GM18517 (cell line): Measurements from ENCODE around the gene PLS3.
"Not testable (repeated sequence)": the region's sequence is repeated elsewhere in the genome, so short reads cannot be mapped to it uniquely, and the experiment has no call there.

Experiments
- ATAC-seq: cut with Tn5 transposase; IDR thresholded peaks from one replicate; pipeline ENCODE4 v1.9.1; 2021; ENCODE audit warnings: mild to moderate bottlenecking, moderate library complexity; ENCODE audit not compliant: unreplicated experiment

The PLS3 gene

DNA sequence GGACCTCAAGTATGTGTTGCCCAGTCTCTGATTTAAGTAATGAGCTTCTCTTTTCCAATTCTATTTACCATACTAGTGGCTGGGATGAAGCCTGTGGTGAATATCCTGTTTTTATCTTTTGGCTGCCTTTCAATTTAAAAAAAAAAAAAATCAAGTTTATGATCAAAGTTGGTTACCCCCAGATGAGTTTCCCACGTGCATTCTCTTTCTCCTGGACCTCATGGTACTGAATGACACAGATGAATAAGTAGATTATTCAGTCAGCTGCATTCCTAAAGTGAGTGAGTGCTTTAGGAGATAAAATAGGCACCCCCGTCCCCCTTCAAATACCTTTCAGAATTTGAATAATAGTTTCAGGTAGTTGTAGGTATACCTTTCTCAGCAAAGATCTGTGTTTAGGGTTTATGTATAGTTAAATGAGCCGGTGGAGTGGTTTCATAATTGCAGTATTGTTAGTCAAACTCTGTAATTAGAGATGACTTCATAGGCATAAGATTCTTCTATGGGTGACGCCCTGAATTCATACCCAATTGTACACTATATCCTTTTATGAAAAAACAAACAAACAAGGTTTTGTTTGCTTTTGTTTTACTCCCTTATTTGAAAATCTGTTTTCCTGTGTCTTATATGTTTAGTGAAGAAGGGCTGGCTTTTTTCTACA, 41.9 kb downstream of the PLS3 start:
- ATAC-seq: no peak

DNA sequence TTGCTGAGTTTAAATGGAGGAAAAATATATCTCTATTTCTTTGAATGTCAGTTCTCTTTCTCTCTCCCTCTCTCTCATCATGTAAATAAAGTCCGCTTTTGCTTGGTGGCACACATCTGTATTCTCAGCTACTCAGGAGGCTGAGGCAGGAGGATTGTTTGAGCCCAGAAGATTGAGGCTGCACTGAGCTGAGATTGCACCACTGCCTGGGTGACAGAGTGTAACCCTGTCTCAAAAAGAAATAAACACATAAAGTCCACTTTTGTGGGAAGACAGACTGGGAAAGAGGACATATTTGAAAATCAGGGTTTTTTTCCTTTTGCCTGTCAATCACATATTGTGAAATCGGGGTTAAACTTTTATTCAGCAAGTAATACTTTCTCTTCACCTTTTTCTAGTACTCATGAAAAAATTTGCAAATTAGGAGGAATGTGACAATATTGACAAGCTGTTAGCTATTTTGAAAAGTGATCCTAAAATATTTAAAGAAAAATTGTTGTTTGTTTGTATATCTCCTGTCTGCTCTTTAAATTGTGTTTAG, 42.6 kb downstream of the PLS3 start:
- no peak for ATAC-seq

DNA sequence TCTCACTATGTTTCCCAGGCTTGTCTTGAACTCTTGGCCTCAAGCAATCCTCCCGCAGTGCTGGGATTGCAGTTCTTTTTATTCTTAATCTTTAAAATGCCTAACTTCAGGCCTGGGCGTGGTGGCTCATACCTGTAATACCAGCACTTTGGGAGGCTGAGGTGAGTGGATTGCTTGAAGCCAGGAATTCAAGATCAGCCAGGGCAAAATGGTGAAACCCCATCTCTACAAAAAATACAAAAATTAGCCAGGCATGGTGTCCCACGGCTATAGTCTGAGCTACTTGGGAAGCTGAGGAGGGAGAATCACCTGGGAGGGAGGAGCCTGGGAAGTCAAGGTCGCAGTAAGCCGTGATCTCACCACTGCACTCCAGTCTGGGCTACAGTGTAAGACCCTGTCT, 45.9 kb downstream of the PLS3 start:
- no peak for ATAC-seq

DNA sequence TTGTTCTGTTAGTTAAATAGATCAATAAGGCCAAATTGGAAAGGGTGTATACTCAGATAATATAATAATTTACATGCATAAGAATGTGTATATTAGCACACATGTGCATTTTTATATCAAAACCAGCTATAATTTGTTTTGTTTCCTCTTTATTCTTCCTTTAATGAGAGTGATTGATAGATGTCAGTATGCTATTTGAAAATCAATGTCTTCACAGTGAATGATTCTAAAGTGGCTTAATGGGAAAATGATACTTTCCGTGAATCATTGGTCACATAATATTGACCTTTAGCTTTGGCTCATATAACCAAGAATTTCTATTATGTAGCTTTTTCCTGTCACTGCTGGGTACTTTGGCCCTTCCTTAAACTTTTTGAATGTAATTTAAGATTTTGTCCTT, 48.6 kb downstream of the PLS3 start:
- ATAC-seq: no peak

DNA sequence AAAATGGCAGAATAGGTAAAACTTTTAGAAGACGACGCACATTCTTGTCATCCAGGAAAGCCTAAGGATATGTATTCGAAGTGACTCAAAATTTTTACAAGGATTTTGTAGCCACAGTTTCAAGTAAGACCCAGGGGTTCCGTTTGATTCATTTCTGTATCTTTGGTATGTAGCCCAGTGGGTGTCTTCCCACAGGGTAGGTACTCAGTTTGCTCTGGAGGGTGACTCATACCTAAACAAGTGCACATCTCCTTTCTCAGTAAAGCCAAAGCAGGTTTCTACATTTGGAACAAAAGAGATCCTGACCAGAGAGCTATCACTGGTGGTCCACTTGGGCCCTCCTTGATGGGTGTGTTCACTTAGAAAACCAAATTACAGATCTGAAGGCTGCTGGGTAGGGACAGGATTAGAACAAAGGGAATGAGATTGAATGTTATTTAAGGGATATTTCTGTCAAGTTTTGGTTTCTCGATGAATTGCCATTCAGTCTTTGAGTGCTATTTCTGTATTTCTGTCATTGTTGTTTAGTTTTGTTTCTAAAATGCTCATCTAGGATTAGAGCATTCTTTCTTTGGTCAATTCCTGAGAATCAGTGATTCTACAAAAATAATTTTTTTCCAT, 56.1 kb downstream of the PLS3 start:
- ATAC-seq: no peak

DNA sequence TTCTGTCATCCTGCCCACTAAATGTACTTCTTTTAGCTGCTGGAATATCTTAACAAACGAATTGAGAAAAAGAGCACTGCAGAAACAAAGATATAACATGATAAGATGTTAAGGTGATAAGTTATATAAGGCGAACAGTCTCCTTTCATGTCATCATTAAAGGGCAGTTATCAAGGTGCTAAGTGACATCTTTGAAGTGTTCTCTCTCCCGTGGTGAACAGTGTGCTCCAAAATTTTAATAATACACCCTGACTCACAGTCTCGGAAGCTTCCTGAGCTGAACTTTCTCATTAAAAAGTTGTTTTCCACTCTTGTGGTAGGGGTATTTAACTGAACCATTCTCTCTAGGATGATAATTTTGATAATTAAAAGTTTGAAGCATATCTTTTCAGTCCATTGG, 61.6 kb downstream of the PLS3 start:
- no peak for ATAC-seq

DNA sequence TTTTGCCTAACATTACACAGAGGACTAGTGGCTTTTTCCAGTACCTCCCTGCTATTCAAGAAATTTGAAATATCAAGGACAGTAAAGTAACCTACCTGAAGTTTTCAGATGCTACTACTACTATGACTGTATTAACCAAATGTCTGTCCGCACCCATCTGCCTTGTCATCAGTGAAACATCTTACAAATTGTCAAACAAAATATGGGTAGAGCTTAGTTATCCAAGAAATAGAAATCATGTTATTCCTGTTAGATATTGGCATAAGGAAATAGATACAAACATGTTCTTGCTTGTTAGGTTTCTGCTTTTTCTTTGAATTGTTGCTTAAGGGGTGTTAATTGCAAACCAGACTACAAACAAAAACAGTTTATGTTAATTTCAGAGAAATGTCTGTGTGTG, 63.9 kb downstream of the PLS3 start:
- no peak for ATAC-seq

DNA sequence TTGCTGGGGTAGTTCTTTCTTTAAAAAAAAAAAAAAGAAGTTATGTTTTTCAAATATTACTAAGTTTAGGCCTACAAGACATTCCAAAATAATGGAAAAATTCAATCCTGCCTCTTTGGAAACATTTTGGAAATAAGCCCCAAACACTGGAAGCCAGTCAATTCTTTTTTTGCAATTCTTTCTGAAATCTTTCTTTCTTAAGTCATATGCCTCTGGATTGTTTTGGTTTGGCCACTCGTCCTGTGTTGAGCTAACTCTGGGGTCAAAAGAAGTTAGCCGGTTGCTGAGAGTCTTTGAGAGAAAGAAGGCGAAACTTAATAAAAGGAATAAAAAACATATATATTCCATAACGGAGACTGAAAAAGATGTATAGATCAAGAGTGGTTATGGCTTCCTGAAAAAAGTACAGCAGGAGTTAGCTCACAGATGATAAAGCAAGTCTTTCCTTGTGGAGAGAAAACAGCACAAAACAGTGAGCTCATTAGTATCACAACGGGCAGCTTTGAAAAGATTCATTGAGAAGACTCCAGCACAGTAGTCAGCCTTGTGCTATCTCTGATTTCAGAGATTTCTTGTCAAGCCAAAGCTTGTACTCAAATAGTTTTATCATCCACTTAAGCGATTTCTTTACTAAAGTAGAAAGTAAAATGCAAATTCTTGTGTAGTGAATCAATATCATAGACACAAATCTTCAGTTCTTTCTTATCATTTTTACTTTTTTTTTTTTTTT, 64.8 kb downstream of the PLS3 start:
- no peak for ATAC-seq

DNA sequence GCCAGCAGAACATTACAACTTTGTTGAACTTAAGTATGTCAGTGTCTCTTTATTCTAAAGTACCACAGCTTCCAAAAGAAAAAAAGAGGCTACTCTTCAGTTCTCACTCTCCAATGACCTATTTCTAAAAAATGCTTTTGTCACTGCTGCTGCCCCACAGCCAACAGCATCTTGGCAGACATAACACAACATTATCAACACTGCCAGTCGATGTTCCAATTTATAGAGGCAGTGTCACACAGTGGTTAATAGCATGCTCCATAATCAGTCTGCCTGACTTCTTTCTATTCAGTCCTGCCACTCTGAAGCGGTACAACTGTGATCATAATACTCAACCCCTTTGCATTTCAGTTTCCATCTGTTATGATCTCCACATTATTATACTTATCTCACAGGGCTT, 69.2 kb downstream of the PLS3 start:
- ATAC-seq: no peak

DNA sequence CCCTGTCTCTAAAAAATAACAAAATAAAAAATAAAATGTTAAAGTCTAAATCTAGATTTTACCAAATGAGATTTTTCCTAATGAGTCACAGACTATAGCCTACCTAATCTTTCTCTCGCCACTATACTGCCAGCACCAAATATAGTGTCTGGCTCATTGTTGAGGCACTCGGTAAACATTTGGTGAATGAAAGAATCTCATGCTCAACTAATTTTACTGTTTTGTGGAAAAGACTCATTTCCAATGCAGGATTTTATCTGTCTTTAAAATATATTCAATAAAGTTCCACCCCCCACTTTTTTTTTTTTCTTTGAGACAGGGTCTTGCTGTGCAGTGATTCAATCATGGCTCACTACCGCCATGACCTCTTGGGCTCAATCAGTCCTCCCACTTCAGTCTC, 71.5 kb downstream of the PLS3 start:
- ATAC-seq: no peak

DNA sequence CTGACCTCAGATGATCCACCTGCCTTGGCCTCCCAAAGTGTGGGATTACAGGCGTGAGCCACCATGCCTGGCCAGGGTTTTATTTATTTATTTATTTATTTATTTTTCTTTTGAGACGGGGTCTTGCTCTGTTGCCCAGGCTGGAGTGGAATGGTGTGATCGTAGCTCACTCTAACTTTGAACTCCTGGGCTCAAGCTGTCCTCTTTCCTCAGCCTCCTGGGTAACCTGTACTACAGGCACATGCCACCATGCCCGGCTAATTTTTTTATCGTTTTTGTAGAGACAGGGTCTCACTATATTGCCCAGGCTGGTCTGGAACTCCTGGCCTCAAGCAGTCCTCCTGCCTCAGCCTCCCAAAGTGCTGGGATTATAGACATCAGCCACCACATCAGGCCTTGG, 72.4 kb downstream of the PLS3 start:
- ATAC-seq: not testable (repeated sequence)

DNA sequence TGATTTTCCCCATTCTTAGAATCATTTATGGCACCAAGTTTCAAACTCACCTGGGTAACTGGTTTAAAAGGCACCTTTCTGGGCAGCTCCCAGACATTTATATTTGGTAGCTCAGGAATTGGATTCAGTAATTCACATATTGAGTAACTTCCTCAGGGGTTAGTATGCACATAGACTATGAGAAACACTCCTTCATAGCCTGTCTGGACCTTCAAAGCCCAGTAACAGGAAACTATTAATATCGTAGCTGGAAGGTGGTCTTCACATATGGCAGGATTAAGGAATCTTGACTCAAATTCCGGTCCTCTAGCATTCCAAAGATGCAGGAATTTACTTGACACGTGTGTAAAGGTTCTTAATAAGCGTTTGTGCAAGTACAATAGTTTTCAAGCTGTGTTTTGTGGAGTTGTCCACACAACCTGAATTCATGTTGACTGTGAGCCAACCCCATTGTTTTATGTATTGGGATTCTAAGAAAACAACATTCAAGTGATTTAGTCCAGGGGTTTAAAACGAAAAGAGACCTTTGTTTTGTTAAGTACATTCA, 78.4 kb downstream of the PLS3 start:
- no peak for ATAC-seq

DNA sequence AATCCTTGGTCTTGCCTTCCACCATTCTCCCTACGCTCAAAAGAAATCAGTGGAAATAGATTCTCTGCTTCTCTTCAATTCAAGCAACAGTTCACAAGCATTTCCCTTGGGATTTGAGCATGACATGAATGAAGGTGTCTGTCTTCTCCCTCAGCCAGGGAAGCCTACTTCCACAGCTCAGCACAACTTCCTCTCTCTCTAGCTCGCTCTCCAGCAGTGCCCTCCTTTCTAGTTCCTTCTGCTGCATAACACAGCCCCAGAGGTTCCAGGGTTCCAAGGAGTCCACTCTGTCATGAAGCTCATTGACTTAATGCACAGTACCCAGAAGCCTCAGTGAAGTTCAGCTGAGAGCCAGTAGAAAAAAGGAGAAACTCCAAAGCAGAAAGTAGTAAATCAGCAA, 81.3 kb downstream of the PLS3 start:
- ATAC-seq: no peak

DNA sequence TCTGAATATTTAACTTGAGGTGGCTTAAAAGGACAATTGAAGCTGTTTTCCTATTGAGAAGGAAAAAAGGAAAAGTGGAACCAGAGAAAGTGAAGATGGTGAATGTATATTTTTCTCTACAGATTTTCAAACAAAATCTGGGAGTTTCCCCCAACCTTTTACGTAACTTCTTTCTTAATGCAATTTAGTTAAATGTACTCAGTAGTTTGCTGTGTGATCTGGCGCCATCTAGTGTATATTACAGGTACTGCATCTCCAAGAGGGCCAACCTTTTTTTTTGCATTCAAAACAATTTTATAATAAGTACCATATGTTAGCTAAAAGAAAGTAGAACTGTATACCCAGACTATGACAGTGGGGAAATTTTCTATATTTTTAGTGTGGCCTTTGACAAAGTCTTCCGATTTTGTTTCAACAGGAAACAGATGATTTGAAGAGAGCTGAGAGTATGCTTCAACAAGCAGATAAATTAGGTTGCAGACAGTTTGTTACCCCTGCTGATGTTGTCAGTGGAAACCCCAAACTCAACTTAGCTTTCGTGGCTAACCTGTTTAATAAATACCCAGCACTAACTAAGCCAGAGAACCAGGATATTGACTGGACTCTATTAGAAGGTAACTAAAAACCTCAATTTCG, 82.0 kb downstream of the PLS3 start:
- ATAC-seq: no peak

DNA sequence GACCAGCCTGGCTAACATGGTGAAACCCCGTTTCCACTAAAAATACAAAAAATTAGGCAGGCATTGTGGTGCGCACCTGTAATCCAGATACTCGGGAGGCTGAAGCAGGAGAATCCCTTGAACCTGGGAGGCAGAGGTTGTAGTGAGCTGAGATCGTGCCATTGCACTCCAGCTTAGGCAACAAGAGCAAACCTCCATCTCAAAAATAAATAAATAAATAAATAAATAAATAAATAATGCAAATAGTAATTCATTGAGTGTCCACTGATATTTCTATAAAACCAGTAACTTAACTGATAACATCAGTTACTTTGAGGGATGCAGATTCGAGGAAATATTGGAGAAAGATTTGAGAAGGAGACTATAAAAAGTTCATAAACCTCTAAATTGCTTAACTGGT, 83.4 kb downstream of the PLS3 start:
- ATAC-seq: not testable (repeated sequence)

DNA sequence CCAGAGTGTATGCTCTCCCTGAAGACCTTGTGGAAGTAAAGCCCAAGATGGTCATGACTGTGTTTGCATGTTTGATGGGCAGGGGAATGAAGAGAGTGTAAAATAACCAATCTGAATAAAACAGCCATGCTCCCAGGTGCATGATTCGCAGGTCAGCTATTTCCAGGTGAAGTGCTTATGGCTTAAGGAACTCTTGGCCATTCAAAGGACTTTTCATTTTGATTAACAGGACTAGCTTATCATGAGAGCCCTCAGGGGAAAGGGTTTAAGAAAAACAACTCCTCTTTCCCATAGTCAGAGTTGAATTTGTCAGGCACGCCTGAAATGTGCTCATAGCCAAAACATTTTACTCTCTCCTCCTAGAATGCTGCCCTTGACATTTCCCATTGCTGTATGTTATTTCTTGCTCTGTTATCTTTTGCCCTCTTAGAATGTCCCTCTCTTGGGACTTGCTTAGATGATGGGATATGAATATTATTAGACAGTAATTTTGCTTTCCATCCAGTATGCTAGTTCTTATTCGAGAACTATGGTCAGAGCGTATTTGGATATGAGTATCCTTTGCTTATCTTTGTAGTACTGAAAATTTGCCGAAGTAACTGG, 88.6 kb downstream of the PLS3 start:
- ATAC-seq: no peak

DNA sequence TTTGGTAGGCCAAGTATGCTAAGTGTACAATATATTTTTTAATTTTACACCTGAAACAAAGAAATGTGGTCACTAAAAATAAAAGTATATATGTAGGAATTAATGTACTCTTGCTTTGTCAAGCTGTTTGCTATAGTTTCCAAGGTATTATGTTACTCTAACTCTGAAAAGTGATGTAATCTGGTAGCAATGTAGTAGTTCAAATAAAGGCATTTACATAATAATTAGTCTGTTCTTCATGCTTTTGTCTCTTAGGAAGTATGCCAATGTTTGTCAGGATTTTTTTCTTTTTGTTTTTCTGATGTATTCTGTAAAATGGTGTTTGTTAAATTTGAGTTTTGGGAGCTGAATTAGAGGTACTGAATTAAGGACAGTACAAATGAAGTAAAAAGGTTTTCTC, 89.5 kb downstream of the PLS3 start:
- ATAC-seq: no peak

DNA sequence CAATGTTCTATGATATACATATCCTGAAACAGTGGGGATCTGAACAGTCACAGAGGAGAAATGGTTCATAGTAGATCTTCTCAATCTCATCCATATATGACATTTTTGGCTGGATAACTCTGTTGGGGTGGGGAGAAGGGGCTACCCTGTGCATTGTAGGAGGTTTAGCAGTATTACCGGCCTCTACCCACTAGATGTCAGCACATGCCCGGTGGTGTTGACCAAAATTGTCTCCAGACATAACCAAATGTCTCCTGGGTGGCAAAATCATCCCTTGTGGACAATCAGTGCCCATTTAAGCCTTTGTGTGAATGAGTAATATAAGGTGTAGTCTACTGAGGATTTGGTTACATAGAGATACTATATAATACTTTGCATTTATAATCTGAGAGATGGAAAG, 89.9 kb downstream of the PLS3 start:
- no peak for ATAC-seq

DNA sequence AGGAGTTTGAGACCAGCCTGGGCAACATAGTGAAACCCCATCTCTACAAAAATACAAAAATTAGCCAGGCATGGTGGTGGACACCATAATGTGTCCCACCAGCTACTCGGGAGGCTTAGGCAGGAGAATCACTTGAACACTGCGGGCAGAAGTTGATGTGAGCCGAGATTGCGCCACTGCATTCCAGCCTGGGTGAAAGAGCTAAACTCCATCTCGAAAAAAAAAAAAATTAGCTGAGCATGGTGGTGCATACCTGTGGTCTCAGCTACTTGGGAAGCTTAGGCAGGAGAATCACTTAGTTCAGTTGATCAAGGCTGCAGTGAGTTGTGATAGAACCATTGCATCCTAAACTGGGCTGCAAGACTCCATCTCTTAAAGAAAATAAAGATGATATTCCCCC, 91.2 kb downstream of the PLS3 start:
- no peak for ATAC-seq

DNA sequence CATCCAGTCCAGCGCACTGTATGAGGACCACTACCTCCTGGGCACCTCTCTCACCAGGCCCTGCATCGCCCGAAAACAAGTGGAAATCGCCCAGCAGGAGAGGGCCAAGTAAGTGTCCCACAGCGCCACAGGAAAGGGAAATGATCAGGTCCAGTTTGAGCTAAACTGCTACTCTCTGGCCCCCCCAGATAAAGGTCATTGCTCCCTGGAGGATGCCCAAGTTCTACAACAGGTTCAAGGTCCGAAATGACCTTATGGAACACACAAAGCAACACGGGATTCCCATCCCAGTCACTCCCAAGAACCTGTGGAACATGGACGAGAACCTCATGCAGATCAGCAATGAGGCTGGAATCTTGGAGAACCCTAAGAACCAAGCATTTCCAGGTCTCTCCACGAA, 104.1 kb downstream of the PLS3 start:
- no peak for ATAC-seq

DNA sequence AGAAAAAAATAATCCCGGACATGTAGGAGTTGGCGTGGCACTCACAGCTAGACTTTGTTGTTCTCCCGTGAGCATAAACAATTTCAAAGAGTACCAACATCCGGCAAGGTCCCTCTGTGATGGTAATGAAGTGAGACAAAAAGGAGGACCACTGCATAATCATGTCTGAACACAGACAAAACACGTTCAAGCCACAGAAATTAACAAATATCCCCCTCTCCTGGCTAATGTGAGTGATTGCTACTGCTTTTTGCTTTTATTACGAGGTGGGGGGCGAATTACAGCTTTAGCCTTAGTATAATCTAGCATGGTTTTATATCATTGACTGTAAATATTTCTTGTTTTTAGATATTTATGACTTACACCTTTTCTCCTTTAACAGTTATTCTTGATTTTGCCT, 118.5 kb downstream of the PLS3 start:
- ATAC-seq: no peak
